K562 (cell line): ENCODE measurements around the gene TRIM45. TPM values are rescaled to one million over a fixed set of nuclear protein-coding genes. Genes with fewer than 3 reads are reported as not detected.

Experiments used
- DLX4 ChIP-seq: fragments of 250-450 bp; sonication (Bioruptor Pico); IDR thresholded peaks from 2 replicates; pipeline ENCODE4 v1.6.1; 2021; ENCODE audit warnings: mild to moderate bottlenecking
- FOXJ3 ChIP-seq: sonication (generic); formaldehyde crosslinking; IDR thresholded peaks from 2 replicates; pipeline ENCODE4 v1.4.0; 2020; ENCODE audit warnings: mild to moderate bottlenecking, missing genetic modification reagents
- KAT7 ChIP-seq: sonication (generic); formaldehyde crosslinking; IDR thresholded peaks from 2 replicates; pipeline ENCODE4 v1.8.0; 2022; ENCODE audit warnings: missing genetic modification reagents, mild to moderate bottlenecking, borderline replicate concordance
- KLF13 ChIP-seq: fragments of 450-650 bp; IDR thresholded peaks from 2 replicates; pipeline ENCODE4 v1.6.1; 2016; ENCODE audit warnings: missing genetic modification characterization, low read depth, mild to moderate bottlenecking, missing compliant biosample characterization, moderate library complexity, borderline replicate concordance
- MECOM ChIP-seq: fragments of 250-450 bp; sonication (Bioruptor Pico); IDR thresholded peaks from 2 replicates; pipeline ENCODE4 v1.8.0; 2022; ENCODE audit warnings: inconsistent platforms
- MEF2A ChIP-seq: IDR thresholded peaks from 2 replicates; pipeline ENCODE4 v1.6.1; 2011; ENCODE audit warnings: low read depth, mild to moderate bottlenecking, low read length, moderate library complexity; ENCODE audit not compliant: control insufficient read depth
- MYNN ChIP-seq, 2 experiments: sonication (generic); formaldehyde crosslinking in 1 of 2; IDR thresholded peaks; 2 replicates each; pipeline versions ENCODE4 v1.5.0 to v1.6.1; 2016 to 2020; ENCODE audit warnings: antibody characterized with exemption in 1 of 2, missing genetic modification reagents in 1 of 2
- NFE2L1 ChIP-seq: fragments of 450-650 bp; IDR thresholded peaks from 2 replicates; pipeline ENCODE4 v1.6.1; 2016; ENCODE audit warnings: missing genetic modification characterization, low read depth, mild to moderate bottlenecking, missing compliant biosample characterization, moderate library complexity, borderline replicate concordance
- PBX2 ChIP-seq, 2 experiments: IDR thresholded peaks in 1 of 2; conservative IDR thresholded peaks in 1 of 2; 2 replicates each; pipeline ENCODE4 v1.6.1; 2016; ENCODE audit warnings: low read depth in 2 of 2, mild to moderate bottlenecking in 1 of 2, missing compliant biosample characterization in 1 of 2, missing genetic modification characterization in 1 of 2, moderate library complexity in 1 of 2
- SAFB ChIP-seq: fragments of 200-400 bp; formaldehyde crosslinking; IDR thresholded peaks from 2 replicates; pipeline ENCODE4 v1.6.1; 2017; ENCODE audit warnings: low read depth, low read length, borderline replicate concordance
- TFAM ChIP-seq: fragments of 250-450 bp; sonication (Bioruptor Pico); conservative IDR thresholded peaks from 2 replicates; pipeline ENCODE4 v1.5.0; 2021; ENCODE audit warnings: mild to moderate bottlenecking, moderate library complexity
- WHSC1 ChIP-seq: IDR thresholded peaks from one replicate; pipeline ENCODE4 v1.6.1; 2012; ENCODE audit warnings: low read length, control low read depth, inconsistent platforms
- ZNF140 ChIP-seq: fragments of 250-450 bp; sonication (Bioruptor Pico); IDR thresholded peaks from 2 replicates; pipeline ENCODE4 v1.8.0; 2021; ENCODE audit warnings: moderate library complexity, mild to moderate bottlenecking, inconsistent platforms
- ZNF175 ChIP-seq: fragments of 200-800 bp; sonication (Bioruptor generic); IDR thresholded peaks from 2 replicates; pipeline ENCODE4 v1.6.1; 2016; ENCODE audit warnings: low read depth, mild to moderate bottlenecking, missing genetic modification characterization, missing compliant biosample characterization
- ZNF384 ChIP-seq: IDR thresholded peaks from 2 replicates; pipeline ENCODE4 v1.6.1; 2012; ENCODE audit warnings: low read depth, low read length, improper control_type of control experiment
- ZZZ3 ChIP-seq: fragments of 450-650 bp; IDR thresholded peaks from 2 replicates; pipeline ENCODE4 v1.6.1; 2016; ENCODE audit warnings: antibody characterized with exemption, mild to moderate bottlenecking, moderate library complexity
- polyA plus RNA-seq, 8 experiments: library from polyadenylated mRNA; depleted of rRNA in 4 of 8; stranded (reverse) in 5 of 8; unstranded in 3 of 8; fragments of >200 nt; fragmentation: Nextera tagmentation in 2 of 8; fragmentation: Illumina TruSeq in 1 of 8; extraction: Ambion mirVana in 2 of 8; extraction: Trizol in 1 of 8; gene quantifications; 2 replicates each; pipeline versions ENCODE4 v1.2.1 to v1.2.3, GENCODE V29; 2011 to 2014; ENCODE audit warnings: inconsistent platforms in 1 of 8, missing spikeins in 1 of 8
- total RNA-seq, 7 experiments: library from RNA; depleted of rRNA in 6 of 7; stranded (reverse); fragments of >200 nt in 6 of 7; fragmentation: Illumina TruSeq in 2 of 7; extraction: Trizol in 2 of 7; gene quantifications; 2 replicates each; pipeline versions ENCODE4 v1.2.1 to v1.2.3, GENCODE V29; 2011 to 2021; ENCODE audit warnings: low replicate concordance in 1 of 7
- TF ChIP-seq, protein P1 (sequence below): sonication (generic); formaldehyde crosslinking; IDR thresholded peaks from 2 replicates; pipeline ENCODE4 v1.8.0; 2022; ENCODE audit warnings: mild to moderate bottlenecking, missing genetic modification reagents
- TF ChIP-seq, protein P2 (sequence below): fragments of 250-450 bp; sonication (Bioruptor Pico); IDR thresholded peaks from 2 replicates; pipeline ENCODE4 v1.4.0; 2020; ENCODE audit warnings: mild to moderate bottlenecking, moderate library complexity, borderline replicate concordance

Gene TRIM45
- total and polyA plus RNA-seq, 9 of the 15 experiments (the other 6 are each of a cell fraction or from before 2014, with no cell fraction given), result 1.9 to 6.2 (median 3.6) TPM

- TF ChIP-seq ZNF175 (CRISPR knock-in tag) (no peak), TFAM (CRISPR knock-in tag) (no peak), MYNN (IDR thresholded peaks at IDR 0.05) (no peak), MYNN (CRISPR knock-in tag; IDR thresholded peaks at IDR 0.05) (no peak), NFE2L1 (no peak), DLX4 (CRISPR knock-in tag) (no peak), PBX2 (CRISPR knock-in tag; IDR thresholded peaks at IDR 0.05; ENCODE audit: low read depth) (peak; percentile 84), PBX2 (tag; conservative IDR thresholded peaks at IDR 0.05; ENCODE audit: low read depth) (peak; percentile 96), KAT7 (no peak), ZNF384 (no peak; the same call in 1 of the 2 replicates), MEF2A (no peak), SAFB (peak; percentile 90; the same call in 1 of the 2 replicates), KLF13 (no peak), ZZZ3 (0 out of 2 replicates have a peak, but pooled peaks have one; percentile 26), WHSC1 (no peak), FOXJ3 (CRISPR knock-in tag) (no peak), ZNF140 (CRISPR knock-in tag) (no peak), MECOM (peak; percentile 69; the same call in 1 of the 2 replicates)
- TF ChIP-seq, protein P1, sequence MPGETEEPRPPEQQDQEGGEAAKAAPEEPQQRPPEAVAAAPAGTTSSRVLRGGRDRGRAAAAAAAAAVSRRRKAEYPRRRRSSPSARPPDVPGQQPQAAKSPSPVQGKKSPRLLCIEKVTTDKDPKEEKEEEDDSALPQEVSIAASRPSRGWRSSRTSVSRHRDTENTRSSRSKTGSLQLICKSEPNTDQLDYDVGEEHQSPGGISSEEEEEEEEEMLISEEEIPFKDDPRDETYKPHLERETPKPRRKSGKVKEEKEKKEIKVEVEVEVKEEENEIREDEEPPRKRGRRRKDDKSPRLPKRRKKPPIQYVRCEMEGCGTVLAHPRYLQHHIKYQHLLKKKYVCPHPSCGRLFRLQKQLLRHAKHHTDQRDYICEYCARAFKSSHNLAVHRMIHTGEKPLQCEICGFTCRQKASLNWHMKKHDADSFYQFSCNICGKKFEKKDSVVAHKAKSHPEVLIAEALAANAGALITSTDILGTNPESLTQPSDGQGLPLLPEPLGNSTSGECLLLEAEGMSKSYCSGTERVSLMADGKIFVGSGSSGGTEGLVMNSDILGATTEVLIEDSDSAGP, result 0 out of 2 replicates have a peak, but pooled peaks have one; percentile 25
- TF ChIP-seq, protein P2, sequence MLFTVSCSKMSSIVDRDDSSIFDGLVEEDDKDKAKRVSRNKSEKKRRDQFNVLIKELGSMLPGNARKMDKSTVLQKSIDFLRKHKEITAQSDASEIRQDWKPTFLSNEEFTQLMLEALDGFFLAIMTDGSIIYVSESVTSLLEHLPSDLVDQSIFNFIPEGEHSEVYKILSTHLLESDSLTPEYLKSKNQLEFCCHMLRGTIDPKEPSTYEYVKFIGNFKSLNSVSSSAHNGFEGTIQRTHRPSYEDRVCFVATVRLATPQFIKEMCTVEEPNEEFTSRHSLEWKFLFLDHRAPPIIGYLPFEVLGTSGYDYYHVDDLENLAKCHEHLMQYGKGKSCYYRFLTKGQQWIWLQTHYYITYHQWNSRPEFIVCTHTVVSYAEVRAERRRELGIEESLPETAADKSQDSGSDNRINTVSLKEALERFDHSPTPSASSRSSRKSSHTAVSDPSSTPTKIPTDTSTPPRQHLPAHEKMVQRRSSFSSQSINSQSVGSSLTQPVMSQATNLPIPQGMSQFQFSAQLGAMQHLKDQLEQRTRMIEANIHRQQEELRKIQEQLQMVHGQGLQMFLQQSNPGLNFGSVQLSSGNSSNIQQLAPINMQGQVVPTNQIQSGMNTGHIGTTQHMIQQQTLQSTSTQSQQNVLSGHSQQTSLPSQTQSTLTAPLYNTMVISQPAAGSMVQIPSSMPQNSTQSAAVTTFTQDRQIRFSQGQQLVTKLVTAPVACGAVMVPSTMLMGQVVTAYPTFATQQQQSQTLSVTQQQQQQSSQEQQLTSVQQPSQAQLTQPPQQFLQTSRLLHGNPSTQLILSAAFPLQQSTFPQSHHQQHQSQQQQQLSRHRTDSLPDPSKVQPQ, result no peak
These were observed at the start of gene TRIM45 (continued) for GRCh38 chr1:117121589-117122329.
